ENCODE data around the gene CASP3.

CASP3 gene

DNA sequence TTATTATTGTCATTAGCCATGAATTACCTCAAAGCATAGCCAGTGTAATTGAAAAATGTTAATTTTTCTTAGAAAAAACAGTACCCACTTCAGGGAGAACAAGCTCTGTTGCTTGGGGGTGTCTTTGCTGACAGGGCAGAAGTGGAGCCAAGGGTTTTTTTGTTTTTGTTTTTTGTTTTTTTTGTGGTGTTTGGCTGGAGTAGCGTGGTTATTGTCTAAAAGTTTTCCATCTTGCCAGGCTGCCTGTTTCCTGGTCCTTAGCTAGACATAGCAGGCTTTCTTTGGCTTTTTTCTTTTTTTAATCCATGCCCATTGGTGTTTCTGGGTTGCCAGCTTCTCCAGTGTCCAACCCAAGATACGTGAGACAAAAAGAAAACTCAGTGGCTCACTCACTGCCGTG, 61.5 kb downstream of the CASP3 start:
- Mint-ChIP-seq H3K4me1 (ENCODE audit: low read depth) (peaks cover 19% of the 10 kb centered on the region), H3K27me3 (ENCODE audit: low read depth) (no peaks in the 10 kb centered on the region), H3K9me3 (no peaks in the 10 kb centered on the region), H3K36me3 (ENCODE audit: low read depth) (peaks cover 2% of the 10 kb centered on the region), H3K4me3 (no peak overlapping the region), H3K27ac (no peak overlapping the region)
- DNase-seq (ENCODE audit: low spot score), result no peak

DNA sequence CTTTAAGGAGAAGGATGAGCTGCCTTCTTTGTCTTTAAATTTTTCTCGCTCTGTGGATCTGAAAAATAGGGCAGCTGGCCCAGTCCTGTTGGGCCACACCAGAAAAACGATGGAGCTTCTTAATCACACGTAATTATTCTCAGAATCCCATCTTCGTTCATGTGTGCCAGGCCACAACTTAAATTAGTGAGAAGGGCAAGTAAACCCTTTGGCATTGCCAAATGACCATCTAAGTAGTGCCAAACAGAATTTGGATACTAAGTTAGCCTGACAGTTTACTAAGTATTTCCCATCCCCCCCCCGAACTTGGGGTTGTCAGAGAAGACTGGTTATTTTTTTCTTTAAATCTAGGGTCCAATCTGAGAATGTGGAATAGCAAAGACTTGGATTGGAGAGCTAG, 62.0 kb downstream of the CASP3 start:
- no peak overlapping the region for H3K4me3 Mint-ChIP-seq
- H3K27ac Mint-ChIP-seq, result no peak overlapping the region
- H3K9me3 Mint-ChIP-seq, result no peaks in the 10 kb centered on the region
- no peaks in the 10 kb centered on the region for H3K27me3 Mint-ChIP-seq (ENCODE audit: low read depth)
- DNase-seq (ENCODE audit: low spot score), result no peak
- peaks cover 19% of the 10 kb centered on the region for H3K4me1 Mint-ChIP-seq (ENCODE audit: low read depth)
- H3K36me3 Mint-ChIP-seq (ENCODE audit: low read depth), result peaks cover 2% of the 10 kb centered on the region

DNA sequence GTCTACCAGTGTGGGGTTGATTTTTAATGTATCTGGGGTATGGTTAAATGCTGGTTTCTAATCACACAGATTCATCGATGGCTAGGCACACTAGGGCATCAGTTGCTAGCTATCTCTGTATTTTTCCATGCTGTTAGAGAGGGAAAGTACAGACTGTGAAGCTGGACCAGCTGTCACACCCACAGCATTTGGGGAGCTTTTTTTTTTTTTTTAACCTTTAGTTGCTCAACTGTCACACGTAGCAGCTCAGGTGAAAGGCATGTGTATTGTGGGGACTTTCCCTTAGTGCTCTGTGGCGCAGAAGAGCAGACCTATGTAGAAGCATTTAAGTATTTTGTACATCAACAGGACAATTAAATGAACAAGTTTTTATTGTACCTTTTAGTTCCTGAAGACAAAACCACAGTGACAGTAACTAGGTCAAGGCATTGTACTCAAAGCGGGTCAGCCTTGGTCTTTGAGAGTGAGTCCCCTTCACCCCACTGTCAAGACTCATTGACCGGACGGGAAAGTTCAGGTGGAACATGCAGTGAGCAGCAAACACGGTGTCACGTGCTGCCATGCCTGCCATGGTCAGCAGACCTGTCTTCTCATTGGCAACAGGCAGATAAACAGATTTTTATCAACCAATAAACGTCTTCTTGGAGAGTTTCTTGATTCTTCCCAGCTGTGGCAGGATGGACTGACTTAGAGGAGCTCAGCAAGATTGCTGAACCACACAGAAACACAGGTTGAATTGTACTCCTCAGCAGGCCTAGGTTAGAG, 65.3 kb downstream of the CASP3 start:
- Mint-ChIP-seq H3K4me1 (ENCODE audit: low read depth) (peaks cover 19% of the 10 kb centered on the region), H3K4me3 (peak overlapping the region; percentile 19), H3K27ac (peak overlapping the region; percentile 60), H3K27me3 (ENCODE audit: low read depth) (no peaks in the 10 kb centered on the region), H3K9me3 (peaks cover 21% of the 10 kb centered on the region), H3K36me3 (ENCODE audit: low read depth) (peaks cover 14% of the 10 kb centered on the region)
- peak; percentile 40 for DNase-seq (ENCODE audit: low spot score)

All from T-helper 2 cell treated with Interferon-gamma antibody and Interleukin-4, amounts not matched to agents 5 μg/mL and 100 μg/mL, for 36 hours (primary cell).